K562 (cell line): ENCODE measurements around the gene GCN1. TPM values are rescaled to one million over a fixed set of nuclear protein-coding genes. Genes with fewer than 3 reads are reported as not detected.

Experiments used
- ESRRA ChIP-seq: fragments of 450-650 bp; IDR thresholded peaks from 2 replicates; pipeline ENCODE4 v1.6.1; 2014; ENCODE audit warnings: low read depth, mild to moderate bottlenecking, moderate library complexity, borderline replicate concordance
- KLF1 ChIP-seq: fragments of 450-650 bp; IDR thresholded peaks from 2 replicates; pipeline ENCODE4 v1.6.1; 2016; ENCODE audit warnings: missing genetic modification characterization, missing compliant biosample characterization
- REST ChIP-seq, 2 experiments: fragments of 450-650 bp; formaldehyde crosslinking in 1 of 2; IDR thresholded peaks; 2 replicates each; pipeline versions ENCODE4 v1.4.0 to v1.6.1; 2014 to 2020; ENCODE audit warnings: mild to moderate bottlenecking in 2 of 2, borderline replicate concordance in 1 of 2, low read depth in 1 of 2
- SMAD3 ChIP-seq: fragments of 450-650 bp; formaldehyde crosslinking; conservative IDR thresholded peaks from 2 replicates; pipeline ENCODE4 v1.4.0; 2020; ENCODE audit warnings: mild to moderate bottlenecking
- ZFP36 ChIP-seq: fragments of 150-350 bp; IDR thresholded peaks from 2 replicates; pipeline ENCODE4 v1.6.1; 2018; ENCODE audit warnings: low read length, low read depth; ENCODE audit not compliant: partially characterized antibody
- polyA plus RNA-seq, 8 experiments: library from polyadenylated mRNA; depleted of rRNA in 4 of 8; stranded (reverse) in 5 of 8; unstranded in 3 of 8; fragments of >200 nt; fragmentation: Nextera tagmentation in 2 of 8; fragmentation: Illumina TruSeq in 1 of 8; extraction: Ambion mirVana in 2 of 8; extraction: Trizol in 1 of 8; gene quantifications; 2 replicates each; pipeline versions ENCODE4 v1.2.1 to v1.2.3, GENCODE V29; 2011 to 2014; ENCODE audit warnings: inconsistent platforms in 1 of 8, missing spikeins in 1 of 8
- total RNA-seq, 7 experiments: library from RNA; depleted of rRNA in 6 of 7; stranded (reverse); fragments of >200 nt in 6 of 7; fragmentation: Illumina TruSeq in 2 of 7; extraction: Trizol in 2 of 7; gene quantifications; 2 replicates each; pipeline versions ENCODE4 v1.2.1 to v1.2.3, GENCODE V29; 2011 to 2021; ENCODE audit warnings: low replicate concordance in 1 of 7
- TF ChIP-seq, protein P1 (sequence below): fragments of 250-450 bp; sonication (Bioruptor Pico); IDR thresholded peaks from 2 replicates; pipeline ENCODE4 v1.4.0; 2020; ENCODE audit warnings: borderline replicate concordance
- TF ChIP-seq, protein P2 (sequence below): fragments of 200-800 bp; sonication (Bioruptor generic); IDR thresholded peaks from 2 replicates; pipeline ENCODE4 v1.6.1; 2016; ENCODE audit warnings: missing genetic modification characterization, missing compliant biosample characterization
- TF ChIP-seq, protein P3 (sequence below): fragments of 200-800 bp; sonication (Bioruptor generic); IDR thresholded peaks from 2 replicates; pipeline ENCODE4 v1.6.1; 2017; ENCODE audit warnings: missing genetic modification characterization, missing compliant biosample characterization
- TF ChIP-seq, protein P4 (sequence below): sonication (generic); formaldehyde crosslinking; IDR thresholded peaks from 2 replicates; pipeline ENCODE4 v1.9.0; 2022; ENCODE audit warnings: mild to moderate bottlenecking, missing genetic modification reagents

Gene GCN1
- total and polyA plus RNA-seq, 9 of the 15 experiments (the other 6 are each of a cell fraction or from before 2014, with no cell fraction given): 11.9 to 190 (median 51.7) TPM

- TF ChIP-seq, protein P1, sequence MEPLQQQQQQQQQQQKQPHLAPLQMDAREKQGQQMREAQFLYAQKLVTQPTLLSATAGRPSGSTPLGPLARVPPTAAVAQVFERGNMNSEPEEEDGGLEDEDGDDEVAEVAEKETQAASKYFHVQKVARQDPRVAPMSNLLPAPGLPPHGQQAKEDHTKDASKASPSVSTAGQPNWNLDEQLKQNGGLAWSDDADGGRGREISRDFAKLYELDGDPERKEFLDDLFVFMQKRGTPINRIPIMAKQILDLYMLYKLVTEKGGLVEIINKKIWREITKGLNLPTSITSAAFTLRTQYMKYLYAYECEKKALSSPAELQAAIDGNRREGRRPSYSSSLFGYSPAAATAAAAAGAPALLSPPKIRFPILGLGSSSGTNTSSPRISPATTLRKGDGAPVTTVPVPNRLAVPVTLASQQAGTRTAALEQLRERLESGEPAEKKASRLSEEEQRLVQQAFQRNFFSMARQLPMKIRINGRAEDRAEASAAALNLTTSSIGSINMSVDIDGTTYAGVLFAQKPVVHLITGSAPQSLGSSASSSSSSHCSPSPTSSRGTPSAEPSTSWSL (CRISPR knock-in tag): no peak
- TF ChIP-seq REST (IDR thresholded peaks at IDR 0.05; ENCODE audit: borderline replicate concordance): no peak
- TF ChIP-seq REST (CRISPR knock-in tag; IDR thresholded peaks at IDR 0.05; ENCODE audit: low read depth): no peak
- TF ChIP-seq, protein P2, sequence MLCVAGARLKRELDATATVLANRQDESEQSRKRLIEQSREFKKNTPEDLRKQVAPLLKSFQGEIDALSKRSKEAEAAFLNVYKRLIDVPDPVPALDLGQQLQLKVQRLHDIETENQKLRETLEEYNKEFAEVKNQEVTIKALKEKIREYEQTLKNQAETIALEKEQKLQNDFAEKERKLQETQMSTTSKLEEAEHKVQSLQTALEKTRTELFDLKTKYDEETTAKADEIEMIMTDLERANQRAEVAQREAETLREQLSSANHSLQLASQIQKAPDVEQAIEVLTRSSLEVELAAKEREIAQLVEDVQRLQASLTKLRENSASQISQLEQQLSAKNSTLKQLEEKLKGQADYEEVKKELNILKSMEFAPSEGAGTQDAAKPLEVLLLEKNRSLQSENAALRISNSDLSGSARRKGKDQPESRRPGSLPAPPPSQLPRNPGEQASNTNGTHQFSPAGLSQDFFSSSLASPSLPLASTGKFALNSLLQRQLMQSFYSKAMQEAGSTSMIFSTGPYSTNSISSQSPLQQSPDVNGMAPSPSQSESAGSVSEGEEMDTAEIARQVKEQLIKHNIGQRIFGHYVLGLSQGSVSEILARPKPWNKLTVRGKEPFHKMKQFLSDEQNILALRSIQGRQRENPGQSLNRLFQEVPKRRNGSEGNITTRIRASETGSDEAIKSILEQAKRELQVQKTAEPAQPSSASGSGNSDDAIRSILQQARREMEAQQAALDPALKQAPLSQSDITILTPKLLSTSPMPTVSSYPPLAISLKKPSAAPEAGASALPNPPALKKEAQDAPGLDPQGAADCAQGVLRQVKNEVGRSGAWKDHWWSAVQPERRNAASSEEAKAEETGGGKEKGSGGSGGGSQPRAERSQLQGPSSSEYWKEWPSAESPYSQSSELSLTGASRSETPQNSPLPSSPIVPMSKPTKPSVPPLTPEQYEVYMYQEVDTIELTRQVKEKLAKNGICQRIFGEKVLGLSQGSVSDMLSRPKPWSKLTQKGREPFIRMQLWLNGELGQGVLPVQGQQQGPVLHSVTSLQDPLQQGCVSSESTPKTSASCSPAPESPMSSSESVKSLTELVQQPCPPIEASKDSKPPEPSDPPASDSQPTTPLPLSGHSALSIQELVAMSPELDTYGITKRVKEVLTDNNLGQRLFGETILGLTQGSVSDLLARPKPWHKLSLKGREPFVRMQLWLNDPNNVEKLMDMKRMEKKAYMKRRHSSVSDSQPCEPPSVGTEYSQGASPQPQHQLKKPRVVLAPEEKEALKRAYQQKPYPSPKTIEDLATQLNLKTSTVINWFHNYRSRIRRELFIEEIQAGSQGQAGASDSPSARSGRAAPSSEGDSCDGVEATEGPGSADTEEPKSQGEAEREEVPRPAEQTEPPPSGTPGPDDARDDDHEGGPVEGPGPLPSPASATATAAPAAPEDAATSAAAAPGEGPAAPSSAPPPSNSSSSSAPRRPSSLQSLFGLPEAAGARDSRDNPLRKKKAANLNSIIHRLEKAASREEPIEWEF (CRISPR knock-in tag): no peak
- TF ChIP-seq, protein P3, sequence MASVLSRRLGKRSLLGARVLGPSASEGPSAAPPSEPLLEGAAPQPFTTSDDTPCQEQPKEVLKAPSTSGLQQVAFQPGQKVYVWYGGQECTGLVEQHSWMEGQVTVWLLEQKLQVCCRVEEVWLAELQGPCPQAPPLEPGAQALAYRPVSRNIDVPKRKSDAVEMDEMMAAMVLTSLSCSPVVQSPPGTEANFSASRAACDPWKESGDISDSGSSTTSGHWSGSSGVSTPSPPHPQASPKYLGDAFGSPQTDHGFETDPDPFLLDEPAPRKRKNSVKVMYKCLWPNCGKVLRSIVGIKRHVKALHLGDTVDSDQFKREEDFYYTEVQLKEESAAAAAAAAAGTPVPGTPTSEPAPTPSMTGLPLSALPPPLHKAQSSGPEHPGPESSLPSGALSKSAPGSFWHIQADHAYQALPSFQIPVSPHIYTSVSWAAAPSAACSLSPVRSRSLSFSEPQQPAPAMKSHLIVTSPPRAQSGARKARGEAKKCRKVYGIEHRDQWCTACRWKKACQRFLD: no peak
- TF ChIP-seq ZFP36: no peak
- no peak for TF ChIP-seq SMAD3
- no peak for TF ChIP-seq KLF1 (tag)
- TF ChIP-seq ESRRA: peak; percentile 99
- TF ChIP-seq, protein P4, sequence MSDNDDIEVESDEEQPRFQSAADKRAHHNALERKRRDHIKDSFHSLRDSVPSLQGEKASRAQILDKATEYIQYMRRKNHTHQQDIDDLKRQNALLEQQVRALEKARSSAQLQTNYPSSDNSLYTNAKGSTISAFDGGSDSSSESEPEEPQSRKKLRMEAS (CRISPR knock-in tag): peak; percentile 67
These were observed 78.6 kb downstream of the GCN1 start (continued) for GRCh38 chr12:120115692-120116440.
